ENCODE measurements around the gene NEDD8.

The NEDD8 gene

DNA sequence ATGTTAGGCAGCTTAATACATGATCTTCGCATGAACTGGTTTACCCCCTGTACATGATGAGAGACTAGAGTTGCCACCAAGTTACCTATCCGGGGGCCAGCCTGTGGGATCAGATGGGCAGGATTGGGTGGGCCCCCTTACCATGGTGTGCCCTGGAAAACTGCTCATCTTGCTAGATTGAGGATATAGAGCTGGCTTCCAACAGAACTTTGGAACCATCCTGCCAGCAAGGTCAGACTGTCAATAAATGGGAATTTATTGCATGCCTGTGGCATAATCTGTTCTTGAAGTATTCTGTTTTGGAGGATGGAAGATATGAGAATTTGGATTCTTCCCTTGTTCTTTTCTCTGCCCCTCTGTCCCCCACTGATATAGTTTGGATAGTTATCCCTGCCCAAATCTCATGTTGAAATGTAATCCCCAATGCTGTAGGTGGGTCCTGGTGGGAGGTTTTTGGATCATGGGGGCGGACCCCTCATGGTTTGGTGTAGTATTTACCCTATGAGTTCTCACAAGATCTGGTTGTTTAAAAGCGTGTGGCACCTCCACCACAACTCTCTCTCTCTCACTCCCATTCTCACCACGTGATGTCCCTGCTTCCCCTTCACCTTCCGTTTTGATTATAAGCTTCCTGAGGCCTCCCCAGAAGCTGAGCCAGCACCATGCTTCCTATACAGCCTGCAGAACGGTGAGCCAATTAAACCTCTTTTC, 33.2 kb downstream of the NEDD8 start:
- no peak for TF ChIP-seq NFIC (IDR thresholded peaks at IDR 0.05)
- TF ChIP-seq, protein P1, sequence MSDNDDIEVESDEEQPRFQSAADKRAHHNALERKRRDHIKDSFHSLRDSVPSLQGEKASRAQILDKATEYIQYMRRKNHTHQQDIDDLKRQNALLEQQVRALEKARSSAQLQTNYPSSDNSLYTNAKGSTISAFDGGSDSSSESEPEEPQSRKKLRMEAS (IDR thresholded peaks at IDR 0.05), result no peak
- no peak for TF ChIP-seq USF1 (IDR thresholded peaks at IDR 0.05)
- TF ChIP-seq YY1 (IDR thresholded peaks at IDR 0.05; ENCODE audit: low read depth), result no peak
- TF ChIP-seq CEBPB (IDR thresholded peaks at IDR 0.05), result no peak
- no peak for TF ChIP-seq EP300 (IDR thresholded peaks at IDR 0.05; ENCODE audit: borderline replicate concordance)
- TF ChIP-seq REST (IDR thresholded peaks at IDR 0.05; ENCODE audit: low read depth), result no peak
- TF ChIP-seq TEAD4 (IDR thresholded peaks at IDR 0.05), result no peak
- TF ChIP-seq TAF1 (IDR thresholded peaks at IDR 0.05; ENCODE audit: low read depth), result no peak
- TF ChIP-seq CREB1 (IDR thresholded peaks at IDR 0.05; ENCODE audit: low read depth), result no peak
- TF ChIP-seq EGR1 (IDR thresholded peaks at IDR 0.05), result no peak
- no peak for TF ChIP-seq TCF12 (IDR thresholded peaks at IDR 0.05; ENCODE audit: low read depth)

DNA sequence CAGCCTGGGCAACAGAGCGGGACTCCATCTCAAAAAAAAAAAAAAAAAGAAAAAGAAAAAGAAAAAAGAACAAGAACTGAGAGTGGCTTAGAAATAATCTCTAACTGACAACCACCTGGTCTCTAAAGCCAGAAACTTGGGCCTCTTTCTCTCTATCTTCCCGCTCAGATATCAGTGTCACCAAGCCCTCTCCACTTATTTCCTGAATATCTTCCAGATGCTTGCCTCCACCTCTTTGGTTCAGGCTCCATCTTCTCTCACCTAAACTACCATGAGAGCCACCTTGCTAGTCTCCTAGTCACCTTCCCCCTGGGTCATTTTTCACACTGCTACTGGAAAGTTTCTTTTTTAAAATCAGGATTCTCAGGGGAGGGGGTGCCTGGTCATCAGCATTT, 35.1 kb downstream of the NEDD8 start:
- TF ChIP-seq TCF12 (IDR thresholded peaks at IDR 0.05; ENCODE audit: low read depth), result no peak
- no peak for TF ChIP-seq YY1 (IDR thresholded peaks at IDR 0.05; ENCODE audit: low read depth)
- TF ChIP-seq NFIC (IDR thresholded peaks at IDR 0.05), result no peak
- no peak for TF ChIP-seq FOXM1 (IDR thresholded peaks at IDR 0.05; ENCODE audit: borderline replicate concordance, low read depth)
- no peak for TF ChIP-seq EP300 (IDR thresholded peaks at IDR 0.05; ENCODE audit: borderline replicate concordance)
- TF ChIP-seq TAF1 (IDR thresholded peaks at IDR 0.05; ENCODE audit: low read depth), result no peak
- no peak for TF ChIP-seq USF1 (IDR thresholded peaks at IDR 0.05)
- TF ChIP-seq RAD21 (IDR thresholded peaks at IDR 0.05; ENCODE audit: low read depth), result no peak
- no peak for TF ChIP-seq EGR1 (IDR thresholded peaks at IDR 0.05)
- no peak for TF ChIP-seq ZBTB7A (IDR thresholded peaks at IDR 0.05; ENCODE audit: low read depth)
- TF ChIP-seq TEAD4 (IDR thresholded peaks at IDR 0.05), result no peak
- TF ChIP-seq CREB1 (IDR thresholded peaks at IDR 0.05; ENCODE audit: low read depth), result no peak
- TF ChIP-seq, protein P1 (IDR thresholded peaks at IDR 0.05), result no peak

GRCh38 chr14:24196071-24197055, 35.8 kb downstream of the NEDD8 start:
- no peak for TF ChIP-seq TAF1 (IDR thresholded peaks at IDR 0.05; ENCODE audit: low read depth)
- TF ChIP-seq REST (IDR thresholded peaks at IDR 0.05; ENCODE audit: low read depth), result no peak
- no peak for TF ChIP-seq FOXM1 (IDR thresholded peaks at IDR 0.05; ENCODE audit: borderline replicate concordance, low read depth)
- TF ChIP-seq EP300 (IDR thresholded peaks at IDR 0.05; ENCODE audit: borderline replicate concordance), result no peak
- no peak for TF ChIP-seq YY1 (IDR thresholded peaks at IDR 0.05; ENCODE audit: low read depth)
- TF ChIP-seq NFIC (IDR thresholded peaks at IDR 0.05), result no peak
- no peak for TF ChIP-seq TCF12 (IDR thresholded peaks at IDR 0.05; ENCODE audit: low read depth)
- no peak for TF ChIP-seq USF1 (IDR thresholded peaks at IDR 0.05)
- TF ChIP-seq ZBTB7A (IDR thresholded peaks at IDR 0.05; ENCODE audit: low read depth), result no peak
- TF ChIP-seq, protein P1 (IDR thresholded peaks at IDR 0.05), result no peak
- no peak for TF ChIP-seq CREB1 (IDR thresholded peaks at IDR 0.05; ENCODE audit: low read depth)
- no peak for TF ChIP-seq RAD21 (IDR thresholded peaks at IDR 0.05; ENCODE audit: low read depth)
- TF ChIP-seq EGR1 (IDR thresholded peaks at IDR 0.05), result no peak
- no peak for TF ChIP-seq CEBPB (IDR thresholded peaks at IDR 0.05)
- TF ChIP-seq TEAD4 (IDR thresholded peaks at IDR 0.05), result no peak

Measured in Ishikawa (cell line).